SKM-1 (cell line): ENCODE data around the gene STX10.
"Not testable (repeated sequence)": the region's sequence is repeated elsewhere in the genome, so short reads cannot be mapped to it uniquely, and the experiment has no call there.

Experiments used
- DNase-seq: peaks from one replicate; lab custom pipeline; 2025; ENCODE audit not compliant: unreplicated experiment; lab: John Stamatoyannopoulos, UW

Gene STX10

GRCh38 chr19:13150187-13150930 lies at the start of gene STX10, which contains the start of gene IER2:
Gene STX10 (minus strand): TSS chr19:13150375. CDS start chr19:13150173, 202 bp downstream.
Gene IER2 (plus strand): TSS chr19:13150411. CDS start chr19:13153187, 2,776 bp downstream.
- peak; percentile 87 for DNase-seq

DNA sequence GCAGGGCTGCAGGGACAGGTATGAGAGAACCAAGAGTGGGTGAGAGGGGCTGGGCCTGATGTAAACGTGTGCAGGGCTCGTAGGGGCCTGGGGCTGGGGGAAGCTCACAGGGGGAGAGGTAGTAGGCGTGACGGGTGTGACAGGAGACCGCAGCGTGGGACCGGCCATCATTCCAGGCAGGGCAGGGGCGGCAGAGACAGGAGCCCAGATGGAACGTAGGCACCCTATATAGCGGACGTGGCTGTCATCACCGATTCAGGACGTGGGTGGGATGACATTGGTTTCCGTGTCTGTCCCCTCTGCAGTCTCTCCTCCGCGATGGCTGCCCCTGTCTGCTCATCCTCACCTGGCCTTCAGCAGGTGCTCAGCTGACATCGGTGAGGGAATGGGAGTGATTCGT lies 48.5 kb upstream of the STX10 start:
- no peak for DNase-seq

GRCh38 chr19:13195678-13196077 lies 45.5 kb upstream of the STX10 start:
- DNase-seq, result no peak

DNA sequence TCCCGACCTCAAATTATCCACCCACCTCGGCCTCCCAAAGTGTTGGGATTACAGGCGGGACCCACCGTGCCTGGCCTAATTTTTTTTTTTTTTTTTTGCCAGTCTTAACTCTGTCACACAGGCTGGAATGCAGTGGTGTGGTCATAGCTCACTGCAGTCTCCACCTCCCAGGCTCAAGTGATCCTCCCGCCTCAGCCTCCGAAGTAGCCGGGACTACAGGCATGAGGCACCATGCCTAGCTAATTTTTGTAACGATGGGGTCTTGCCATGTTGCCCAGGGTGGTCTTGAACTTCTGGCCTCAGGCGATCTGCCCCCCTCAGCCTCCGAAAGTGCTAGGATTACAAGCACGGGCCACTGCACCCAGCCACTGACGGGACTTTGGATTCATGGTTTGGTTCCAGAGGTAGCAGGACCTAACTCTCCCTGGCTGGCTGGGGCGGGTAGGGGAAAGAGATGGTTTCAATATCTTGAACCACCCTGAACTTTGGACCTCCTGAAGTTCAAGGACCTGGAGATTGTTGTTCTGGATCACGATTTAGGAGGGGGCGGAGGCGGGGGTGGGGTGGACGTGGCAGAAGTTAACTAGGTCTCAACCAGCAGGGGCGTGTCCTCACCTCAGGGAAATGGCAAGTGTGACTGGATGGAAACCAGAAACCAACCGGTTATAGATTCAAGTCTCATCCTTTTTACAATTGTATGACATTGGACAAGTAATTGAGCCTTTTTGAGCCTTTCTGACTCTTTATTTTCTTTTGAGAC lies 40.8 kb upstream of the STX10 start:
- no peak for DNase-seq

GRCh38 chr19:13189600-13189999 lies 39.4 kb upstream of the STX10 start:
- no peak for DNase-seq

GRCh38 chr19:13187419-13187818 lies 37.2 kb upstream of the STX10 start:
- no peak for DNase-seq

- DNase-seq, result not testable (repeated sequence)
Observed at GRCh38 chr19:13186688-13187087, 36.5 kb upstream of the STX10 start.

DNA sequence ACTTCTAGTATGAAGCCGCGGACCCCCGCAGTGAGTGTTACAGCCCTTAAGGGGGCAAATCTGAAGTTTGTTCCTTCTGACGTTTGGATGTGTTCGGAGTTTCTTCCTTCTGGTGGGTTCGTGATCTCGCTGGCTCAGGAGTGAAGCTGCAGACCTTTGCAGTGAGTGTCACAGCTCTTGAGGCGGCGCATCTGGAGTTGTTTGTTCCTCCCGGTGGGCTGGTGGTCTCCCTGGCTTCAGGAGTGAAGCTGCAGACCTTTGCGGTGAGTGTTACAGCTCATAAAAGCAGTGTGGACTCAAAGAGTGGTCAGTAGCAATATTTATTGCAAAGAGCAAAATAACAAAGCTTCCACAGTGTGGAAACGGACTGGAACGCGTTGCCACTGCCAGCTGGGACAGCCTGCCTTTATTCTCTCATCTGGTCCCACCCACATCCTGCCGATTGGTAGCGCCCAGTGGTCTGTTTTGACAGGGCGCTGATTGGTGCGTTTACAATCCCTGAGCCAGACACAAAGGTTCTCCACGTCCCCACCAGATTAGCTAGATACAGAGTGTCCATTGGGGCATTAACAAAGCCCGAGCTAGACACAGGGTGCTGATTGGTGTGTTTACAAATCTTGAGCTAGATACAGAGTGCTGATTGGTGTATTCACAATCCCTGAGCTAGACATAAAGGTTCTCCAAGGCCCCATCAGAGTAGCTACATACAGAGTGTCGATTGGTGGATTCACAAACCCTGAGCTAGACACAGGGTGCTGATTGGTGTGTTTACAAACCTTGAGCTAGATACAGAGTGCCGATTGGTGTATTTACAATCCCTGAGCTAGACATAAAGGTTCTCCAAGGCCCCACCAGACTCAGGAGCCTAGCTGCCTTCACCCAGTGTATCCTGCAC lies 35.8 kb upstream of the STX10 start:
- not testable (repeated sequence) for DNase-seq

DNA sequence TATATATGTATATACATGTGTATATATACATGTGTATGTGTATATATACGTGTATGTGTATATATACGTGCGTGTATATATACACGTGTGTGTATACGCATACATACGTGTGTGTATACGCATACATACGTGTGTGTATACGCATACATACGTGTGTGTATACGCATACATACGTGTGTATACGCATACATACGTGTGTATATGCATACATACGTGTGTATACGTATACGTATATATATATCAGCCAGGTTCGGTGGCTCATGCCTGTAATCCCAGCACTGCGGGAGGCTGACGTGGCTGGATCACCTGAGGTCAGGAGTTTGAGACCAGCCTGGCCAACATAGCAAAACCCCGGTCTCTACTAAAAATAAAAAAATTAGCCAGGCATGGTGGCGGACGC lies 34.8 kb upstream of the STX10 start:
- DNase-seq, result not testable (repeated sequence)

GRCh38 chr19:13181747-13182388 lies 31.7 kb upstream of the STX10 start:
- DNase-seq, result peak; percentile 20

DNA sequence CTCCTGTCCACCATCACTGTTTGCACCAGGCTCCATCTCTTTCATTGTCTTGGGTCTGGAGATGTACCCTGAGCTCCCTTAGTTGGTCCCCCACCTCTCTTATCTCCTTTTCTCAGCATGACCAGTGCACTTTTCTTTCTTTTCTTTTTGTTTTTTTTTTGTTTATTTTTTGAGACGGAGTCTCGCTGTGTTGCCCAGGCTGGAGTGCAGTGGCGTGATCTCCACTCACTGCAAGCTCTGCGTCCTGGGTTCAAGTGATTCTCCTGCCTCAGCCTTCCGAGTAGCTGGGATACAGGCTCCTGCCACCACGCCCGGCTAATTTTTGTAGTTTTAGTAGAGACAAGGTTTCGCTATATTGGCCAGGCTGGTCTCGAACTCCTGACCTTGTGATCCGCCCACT lies 28.1 kb upstream of the STX10 start:
- DNase-seq, result not testable (repeated sequence)

- not testable (repeated sequence) for DNase-seq
Observed at GRCh38 chr19:13177584-13177983, 27.4 kb upstream of the STX10 start.

- no peak for DNase-seq
Observed at GRCh38 chr19:13176345-13176744, 26.2 kb upstream of the STX10 start.

- DNase-seq, result no peak
Observed at GRCh38 chr19:13173139-13173737, 23.1 kb upstream of the STX10 start.

GRCh38 chr19:13172346-13173138 lies 22.4 kb upstream of the STX10 start:
- no peak for DNase-seq

DNA sequence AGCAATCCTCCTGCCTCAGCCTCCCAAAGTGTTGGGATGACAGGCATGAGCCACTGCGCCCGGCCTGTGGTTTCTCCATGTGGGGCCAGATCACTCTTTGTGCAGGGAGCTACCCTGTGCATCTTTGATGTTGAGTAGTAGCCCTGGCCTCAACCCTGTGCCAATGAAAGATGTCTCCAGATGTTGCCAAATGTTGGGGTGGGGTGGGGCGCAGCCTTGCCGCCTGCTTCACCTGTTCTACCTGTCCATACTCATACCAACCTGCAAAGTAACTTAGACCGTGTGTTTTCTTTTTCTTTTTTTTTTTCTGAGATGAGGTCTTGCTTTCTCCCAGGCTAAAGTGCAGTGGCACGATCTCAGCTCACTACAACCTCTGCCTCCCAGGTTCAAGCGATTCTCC lies 21.0 kb upstream of the STX10 start:
- no peak for DNase-seq

DNA sequence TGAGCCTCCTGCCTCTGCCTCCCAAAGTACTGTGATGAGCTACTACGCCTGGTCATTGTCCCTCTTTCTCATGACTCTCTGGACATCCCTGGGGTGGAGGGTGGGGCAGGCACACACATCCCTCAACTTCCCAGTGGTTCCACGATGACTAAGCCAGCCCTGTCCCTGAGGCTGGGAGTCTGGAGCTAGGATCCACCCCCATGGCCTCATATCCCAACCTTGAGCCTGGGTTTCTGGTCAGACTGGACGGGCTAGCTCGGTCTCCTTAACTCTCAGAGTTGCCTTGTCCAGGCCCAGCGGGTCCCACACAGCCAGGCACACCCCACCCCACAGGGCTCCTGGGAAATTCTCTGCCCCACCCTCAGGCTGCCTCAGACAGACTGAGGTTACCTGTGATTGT lies 19.6 kb upstream of the STX10 start:
- DNase-seq, result no peak

DNA sequence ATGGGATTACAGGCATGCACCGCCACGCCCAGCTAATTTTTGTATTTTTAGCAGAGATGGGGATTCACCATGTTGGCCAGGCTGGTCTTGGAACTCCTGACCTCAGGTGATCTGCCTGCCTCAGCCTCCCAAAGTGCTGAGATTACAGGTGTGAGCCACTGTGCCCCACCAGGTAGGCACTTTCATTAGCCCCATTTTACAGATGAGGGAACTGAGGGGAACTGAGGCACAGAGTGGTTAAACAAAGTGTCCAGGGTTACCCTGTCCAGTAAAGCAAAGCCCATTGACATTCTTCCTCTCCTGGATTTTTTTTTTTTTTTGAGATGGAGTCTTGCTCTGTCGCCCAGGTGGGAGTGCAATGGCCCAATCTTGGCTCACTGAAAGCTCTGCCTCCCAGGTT lies 16.0 kb upstream of the STX10 start:
- DNase-seq, result not testable (repeated sequence)

DNA sequence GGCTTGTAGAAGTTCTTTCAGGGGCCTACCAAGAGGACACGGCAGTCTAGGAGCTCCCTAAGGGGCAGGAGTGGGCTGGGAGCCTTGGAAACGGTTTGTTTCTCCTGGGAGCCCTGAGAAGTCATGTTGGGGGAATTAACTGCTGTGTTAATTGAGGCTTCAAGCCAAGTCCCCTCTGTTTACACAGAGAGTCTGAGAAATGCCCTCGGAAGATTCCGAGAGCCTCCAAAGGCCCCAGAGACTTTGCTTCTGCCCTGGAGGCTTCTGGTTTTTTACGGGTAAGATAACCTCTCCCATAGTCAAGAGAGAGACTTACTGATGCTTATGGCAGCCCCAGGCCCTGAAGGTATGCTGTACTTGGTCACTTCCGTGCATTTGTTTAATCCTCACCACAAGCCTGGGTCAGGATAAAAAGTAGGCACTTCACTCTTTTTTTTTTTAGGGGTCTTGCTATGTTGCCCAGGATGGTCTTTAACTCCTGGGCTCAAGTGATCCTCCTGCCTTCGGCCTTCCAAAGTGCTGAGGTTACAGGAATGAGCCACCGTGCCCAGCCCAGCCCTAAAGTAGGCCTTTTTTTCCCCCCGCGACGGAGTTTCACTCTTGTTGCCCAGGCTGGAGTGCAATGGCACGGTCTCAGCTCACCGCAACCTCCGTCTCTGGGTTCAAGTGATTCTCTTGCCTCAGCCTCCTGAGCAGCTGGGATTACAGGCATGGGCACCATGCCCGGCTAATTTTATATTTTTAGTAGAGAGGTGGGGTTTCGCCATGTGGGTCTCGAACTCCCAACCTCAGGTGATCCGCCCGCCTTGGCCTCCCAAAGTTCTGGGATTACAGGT lies 15.2 kb upstream of the STX10 start:
- no peak for DNase-seq
